ENCODE data around the gene ZNF397.
"Not testable (repeated sequence)": the region's sequence is repeated elsewhere in the genome, so short reads cannot be mapped to it uniquely, and the experiment has no call there.

Gene ZNF397

GRCh38 chr18:35240664-35241447 is at the start of gene ZNF397:
Gene ZNF397, plus strand, starts transcription at chr18:35241034. Its CDS starts 1,437 bp downstream, at chr18:35242471.
- peak; percentile 99 for DNase-seq

GRCh38 chr18:35191698-35192025 is 49.2 kb upstream of the ZNF397 start:
- no peak for DNase-seq

- DNase-seq, result peak; percentile 12
These were observed 48.4 kb upstream of the ZNF397 start for GRCh38 chr18:35192415-35192814.

GRCh38 chr18:35193316-35193715 is 47.5 kb upstream of the ZNF397 start:
- peak; percentile 4 for DNase-seq

GRCh38 chr18:35197296-35197695 is 43.5 kb upstream of the ZNF397 start:
- DNase-seq, result no peak

- DNase-seq, result peak; percentile 2
These were observed 39.4 kb upstream of the ZNF397 start for GRCh38 chr18:35201256-35201931.

- no peak for DNase-seq
These were observed 37.8 kb upstream of the ZNF397 start for GRCh38 chr18:35203067-35203466.

- no peak for DNase-seq
These were observed 35.6 kb upstream of the ZNF397 start for GRCh38 chr18:35205199-35205712.

GRCh38 chr18:35205746-35206458 is 34.9 kb upstream of the ZNF397 start:
- not testable (repeated sequence) for DNase-seq

- peak; percentile 6 for DNase-seq
These were observed 25.8 kb upstream of the ZNF397 start for GRCh38 chr18:35215026-35215425.

- DNase-seq, result not testable (repeated sequence)
These were observed 24.2 kb upstream of the ZNF397 start for GRCh38 chr18:35216611-35217010.

GRCh38 chr18:35219331-35219730 is 21.5 kb upstream of the ZNF397 start:
- DNase-seq, result not testable (repeated sequence)

GRCh38 chr18:35220424-35220823 is 20.4 kb upstream of the ZNF397 start:
- no peak for DNase-seq

GRCh38 chr18:35223797-35224196 is 17.0 kb upstream of the ZNF397 start:
- no peak for DNase-seq

GRCh38 chr18:35227254-35227653 is 13.6 kb upstream of the ZNF397 start:
- no peak for DNase-seq

GRCh38 chr18:35231052-35231451 is 9.8 kb upstream of the ZNF397 start:
- DNase-seq, result peak; percentile 15

- no peak for DNase-seq
These were observed 4.1 kb upstream of the ZNF397 start for GRCh38 chr18:35236571-35237363.

GRCh38 chr18:35239314-35239713 is 1.5 kb upstream of the ZNF397 start:
- DNase-seq, result no peak

GRCh38 chr18:35241448-35241804 is 592 bp downstream of the ZNF397 start:
- no peak for DNase-seq

GRCh38 chr18:35242426-35242825 is 1.6 kb downstream of the ZNF397 start:
- no peak for DNase-seq

- no peak for DNase-seq
These were observed 3.8 kb downstream of the ZNF397 start for GRCh38 chr18:35244671-35245070.

- DNase-seq, result no peak
These were observed 5.0 kb downstream of the ZNF397 start for GRCh38 chr18:35245719-35246317.
